ENCODE results near the gene ELL3.
A peak's percentile ranks its signal among the peaks of the same experiment; 100 is the strongest.
"Not testable (repeated sequence)": the region's sequence is repeated elsewhere in the genome, so short reads cannot be mapped to it uniquely, and the experiment has no call there.

The ELL3 gene, protein sequence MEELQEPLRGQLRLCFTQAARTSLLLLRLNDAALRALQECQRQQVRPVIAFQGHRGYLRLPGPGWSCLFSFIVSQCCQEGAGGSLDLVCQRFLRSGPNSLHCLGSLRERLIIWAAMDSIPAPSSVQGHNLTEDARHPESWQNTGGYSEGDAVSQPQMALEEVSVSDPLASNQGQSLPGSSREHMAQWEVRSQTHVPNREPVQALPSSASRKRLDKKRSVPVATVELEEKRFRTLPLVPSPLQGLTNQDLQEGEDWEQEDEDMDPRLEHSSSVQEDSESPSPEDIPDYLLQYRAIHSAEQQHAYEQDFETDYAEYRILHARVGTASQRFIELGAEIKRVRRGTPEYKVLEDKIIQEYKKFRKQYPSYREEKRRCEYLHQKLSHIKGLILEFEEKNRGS

DNA sequence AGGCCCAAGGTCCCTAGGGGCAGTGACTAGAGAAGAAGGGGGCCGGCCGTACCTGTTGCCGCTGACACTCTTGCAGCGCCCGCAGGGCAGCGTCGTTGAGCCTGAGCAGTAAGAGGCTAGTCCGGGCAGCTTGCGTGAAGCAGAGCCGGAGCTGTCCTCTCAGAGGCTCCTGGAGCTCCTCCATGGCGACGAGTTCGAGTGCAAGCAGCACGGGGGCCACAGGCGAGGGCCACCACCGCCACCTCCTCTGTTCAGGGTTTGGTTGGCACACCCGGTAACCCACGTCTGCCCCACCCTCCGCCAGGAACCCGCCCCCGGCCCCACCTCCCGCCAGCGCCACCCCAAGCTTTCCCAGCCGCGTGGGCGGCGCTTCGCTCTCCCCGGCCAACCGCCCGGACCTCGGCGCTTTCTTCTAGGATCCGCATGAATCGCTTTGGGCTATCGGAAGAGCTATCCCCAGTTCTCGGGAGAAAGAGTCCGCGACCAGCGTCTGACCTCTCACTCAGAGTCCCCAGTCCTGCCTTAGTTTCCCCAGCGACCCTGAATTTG, at the start of gene ELL3:
ELL3 (minus strand) TSS at position 249 of the 549 bp plus-strand sequence; CDS start at position 184, 65 bp downstream.
- DNase-seq = peak in 39 of 51 donors; percentile 22 to 73 (median 53)

DNA sequence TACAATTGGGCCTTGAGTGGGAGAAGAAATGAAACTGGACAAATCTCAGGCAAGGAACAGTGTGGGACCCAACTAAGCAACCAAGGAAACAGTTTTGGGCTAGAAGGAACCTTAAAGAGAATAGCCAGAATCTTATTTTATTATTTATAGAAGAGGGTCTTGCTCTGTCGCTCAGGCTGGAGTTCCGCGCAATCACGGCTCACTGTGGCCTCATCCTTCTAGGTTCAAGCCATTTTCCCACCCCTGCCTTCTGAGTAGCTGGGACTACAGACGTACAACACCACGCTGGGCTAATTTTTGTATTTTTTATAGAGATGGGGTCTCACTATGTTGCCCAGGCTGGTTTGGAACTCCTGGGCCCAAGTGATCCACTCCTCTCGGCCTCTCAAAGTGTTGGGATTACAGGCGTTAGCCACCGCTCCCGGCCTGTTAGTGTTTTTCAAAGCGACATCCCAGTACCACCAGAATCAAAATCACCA, 49.3 kb upstream of the ELL3 start:
- no peak for DNase-seq

DNA sequence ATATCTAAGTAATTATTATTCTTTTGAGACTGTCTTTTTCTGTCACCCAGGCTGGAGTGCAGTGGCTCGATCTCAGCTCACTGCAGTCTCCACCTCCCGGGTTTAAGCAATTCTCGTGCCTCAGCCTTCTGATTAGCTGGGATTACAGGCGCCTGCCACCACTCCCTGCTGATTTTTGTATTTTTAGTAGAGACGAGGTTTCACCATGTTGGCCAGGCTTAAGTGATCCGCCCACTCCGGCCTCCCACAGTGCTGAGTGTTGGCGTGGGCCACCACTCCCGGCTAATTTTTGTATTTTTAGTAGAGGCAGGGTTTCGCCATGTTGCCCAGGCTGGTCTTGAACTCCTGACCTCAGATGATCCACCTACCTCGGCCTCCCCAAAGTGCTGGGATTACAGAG, 48.5 kb upstream of the ELL3 start:
- DNase-seq = not testable (repeated sequence)

DNA sequence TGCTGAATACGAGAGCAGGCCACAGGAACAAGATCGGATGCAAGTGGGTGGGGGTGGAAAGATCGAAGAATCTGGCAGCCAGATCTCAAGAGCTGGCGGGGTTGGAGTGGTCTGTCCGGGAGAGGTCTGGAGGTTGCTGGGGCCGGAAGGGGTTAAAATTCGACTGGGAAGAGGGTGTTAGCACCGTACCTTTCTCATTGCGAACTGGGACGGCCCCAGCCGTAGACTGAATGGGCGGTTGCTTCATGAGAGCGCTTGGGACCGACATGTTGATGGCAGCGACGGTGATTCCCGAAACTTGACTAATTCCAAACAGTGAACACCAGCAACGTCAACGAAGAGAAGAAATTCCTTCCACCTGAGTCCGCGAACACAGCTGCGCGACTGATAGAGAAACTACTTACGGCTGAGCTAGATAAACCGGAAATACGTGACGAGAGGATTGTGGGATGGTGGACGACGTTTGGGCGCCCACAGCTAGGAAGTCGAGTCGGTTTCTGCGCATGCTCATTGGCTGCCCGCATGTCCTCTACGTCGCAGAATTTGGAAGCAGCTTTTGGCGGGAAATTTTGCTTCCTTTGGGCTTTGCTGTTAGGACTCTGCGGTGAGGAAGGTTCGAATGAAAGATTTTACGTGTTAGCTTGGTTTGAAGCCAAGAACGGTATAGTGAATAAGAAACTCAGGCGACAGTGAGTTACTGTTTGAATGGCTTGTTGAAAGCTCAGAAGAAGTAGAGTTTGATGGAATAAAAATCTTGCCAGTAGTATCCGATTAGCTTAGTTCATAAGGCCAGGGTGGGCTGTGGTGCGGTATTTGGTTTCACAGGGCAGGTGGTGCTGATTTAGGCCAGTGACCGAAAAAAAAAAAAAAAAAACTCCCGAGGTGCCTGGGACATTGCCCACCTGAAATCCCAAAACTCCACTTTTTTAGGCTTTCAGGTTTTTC, 47.8 kb upstream of the ELL3 start, which contains the start of gene MFAP1:
MFAP1 (minus strand) TSS at position 389 of the 945 bp plus-strand sequence; CDS start at position 268, 121 bp downstream.
- peak; percentile 34 to 96 (median 86) for DNase-seq

DNA sequence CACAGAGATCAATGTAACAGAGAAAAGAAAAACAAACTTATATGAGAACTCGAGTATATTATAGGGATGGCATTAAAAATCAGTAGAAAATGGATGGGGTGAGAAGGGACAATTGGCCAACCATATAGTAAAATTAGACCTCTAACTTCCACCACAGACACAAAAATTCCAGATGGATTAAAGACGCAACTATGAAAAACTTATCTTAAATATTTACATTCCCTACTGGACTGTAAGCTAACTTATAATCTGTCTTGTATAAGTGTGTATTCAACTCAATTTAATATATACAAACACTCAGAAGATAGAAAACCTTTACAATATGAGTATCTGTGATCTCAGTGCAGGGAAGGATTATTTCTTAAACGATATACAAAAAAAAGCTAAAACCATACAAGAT, 44.7 kb upstream of the ELL3 start:
- DNase-seq = no peak

DNA sequence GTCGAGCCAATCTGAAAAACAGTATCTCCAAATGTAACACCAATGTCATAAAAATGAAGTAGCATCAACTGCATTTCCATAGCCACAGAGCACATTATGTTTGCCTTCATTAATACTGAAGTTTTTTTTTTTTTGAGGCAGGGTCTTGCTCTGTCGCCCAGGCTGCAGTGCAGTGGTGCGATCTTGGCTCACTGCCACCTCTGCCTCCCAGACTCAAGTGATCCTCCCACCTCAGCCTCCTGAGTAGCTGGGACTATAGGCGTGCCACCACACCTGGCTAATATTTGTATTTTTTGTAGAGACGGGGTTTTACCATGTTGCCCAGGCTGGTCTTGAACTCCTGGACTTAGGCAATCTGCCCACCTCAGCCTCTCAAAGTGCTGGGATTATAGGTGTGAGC, 38.3 kb upstream of the ELL3 start:
- not testable (repeated sequence) for DNase-seq

DNA sequence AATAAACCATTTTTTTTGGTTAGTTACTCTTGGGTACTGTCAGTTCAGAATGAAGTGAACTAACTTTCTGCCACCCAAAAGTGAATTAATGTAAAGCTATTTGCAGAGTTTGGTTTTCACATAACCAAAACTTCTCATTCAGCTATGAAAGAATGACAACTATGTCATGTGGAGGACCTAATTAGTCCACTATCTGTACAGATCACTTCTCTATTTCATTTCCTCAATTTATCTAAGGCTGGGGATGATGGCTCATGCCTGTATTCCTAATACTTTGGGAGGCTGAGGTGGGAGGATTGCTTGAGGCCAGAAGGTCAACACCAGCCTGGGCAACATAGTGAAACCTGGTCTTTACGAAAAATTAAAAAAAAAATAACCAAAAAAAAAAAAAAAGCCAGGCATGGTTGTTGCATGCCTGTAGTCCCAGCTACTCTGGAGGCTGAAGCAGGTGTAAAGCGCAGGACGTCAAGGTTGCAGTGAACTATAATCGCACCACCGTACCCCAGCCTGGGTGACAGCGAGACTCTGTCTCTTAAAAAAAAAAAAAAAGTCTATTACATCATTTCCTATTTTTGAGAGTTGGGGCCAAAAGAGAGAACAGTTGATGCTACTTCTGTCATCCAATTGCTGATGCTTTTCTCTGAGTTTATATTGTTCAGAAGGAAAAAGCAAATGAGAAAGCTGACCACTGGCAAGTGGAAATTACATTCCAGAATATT, 32.4 kb upstream of the ELL3 start:
- no peak for DNase-seq

DNA sequence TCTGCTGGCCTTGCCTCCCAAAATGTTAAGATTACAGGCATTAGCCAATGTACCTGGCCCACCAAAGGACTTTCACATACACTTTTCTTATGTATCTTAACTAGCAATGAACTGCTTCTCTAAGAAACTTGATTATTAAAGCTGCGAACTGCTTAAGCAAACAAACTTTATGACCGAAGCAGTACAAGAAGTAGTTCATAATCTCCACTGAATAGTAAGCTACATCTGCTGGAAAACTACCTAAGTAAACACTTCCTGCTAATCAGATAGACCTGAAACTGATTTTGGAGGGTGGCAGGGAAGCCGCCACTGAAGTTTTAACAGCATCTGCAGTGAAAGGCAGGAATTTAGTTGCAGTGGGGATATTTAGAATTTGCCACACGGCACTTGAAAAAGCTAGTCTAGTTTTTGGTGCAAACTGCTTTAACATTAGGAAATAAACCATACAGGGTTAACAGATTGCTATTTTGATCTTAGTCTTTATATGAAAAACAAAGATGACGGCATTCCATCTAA, 31.7 kb upstream of the ELL3 start:
- no peak for DNase-seq

DNA sequence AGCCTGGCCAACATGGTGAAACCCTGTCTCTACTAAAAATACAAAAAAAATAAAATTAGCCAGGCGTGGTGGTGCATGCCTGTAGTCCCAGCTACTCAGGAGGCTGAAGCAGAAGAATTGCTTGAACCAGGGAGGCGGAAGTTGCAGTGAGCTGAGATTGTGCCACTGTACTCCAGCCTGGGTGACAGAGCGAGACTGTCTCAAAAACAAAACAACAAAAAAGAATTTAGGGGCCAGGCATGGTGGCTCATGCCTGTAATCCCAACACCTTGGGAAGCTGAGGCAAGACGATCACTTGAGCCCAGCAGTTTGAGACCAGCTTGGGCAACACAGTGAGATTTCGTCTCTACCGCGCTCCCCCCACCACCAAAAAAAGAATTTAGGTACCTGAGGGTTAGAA, 25.9 kb upstream of the ELL3 start:
- not testable (repeated sequence) for DNase-seq

DNA sequence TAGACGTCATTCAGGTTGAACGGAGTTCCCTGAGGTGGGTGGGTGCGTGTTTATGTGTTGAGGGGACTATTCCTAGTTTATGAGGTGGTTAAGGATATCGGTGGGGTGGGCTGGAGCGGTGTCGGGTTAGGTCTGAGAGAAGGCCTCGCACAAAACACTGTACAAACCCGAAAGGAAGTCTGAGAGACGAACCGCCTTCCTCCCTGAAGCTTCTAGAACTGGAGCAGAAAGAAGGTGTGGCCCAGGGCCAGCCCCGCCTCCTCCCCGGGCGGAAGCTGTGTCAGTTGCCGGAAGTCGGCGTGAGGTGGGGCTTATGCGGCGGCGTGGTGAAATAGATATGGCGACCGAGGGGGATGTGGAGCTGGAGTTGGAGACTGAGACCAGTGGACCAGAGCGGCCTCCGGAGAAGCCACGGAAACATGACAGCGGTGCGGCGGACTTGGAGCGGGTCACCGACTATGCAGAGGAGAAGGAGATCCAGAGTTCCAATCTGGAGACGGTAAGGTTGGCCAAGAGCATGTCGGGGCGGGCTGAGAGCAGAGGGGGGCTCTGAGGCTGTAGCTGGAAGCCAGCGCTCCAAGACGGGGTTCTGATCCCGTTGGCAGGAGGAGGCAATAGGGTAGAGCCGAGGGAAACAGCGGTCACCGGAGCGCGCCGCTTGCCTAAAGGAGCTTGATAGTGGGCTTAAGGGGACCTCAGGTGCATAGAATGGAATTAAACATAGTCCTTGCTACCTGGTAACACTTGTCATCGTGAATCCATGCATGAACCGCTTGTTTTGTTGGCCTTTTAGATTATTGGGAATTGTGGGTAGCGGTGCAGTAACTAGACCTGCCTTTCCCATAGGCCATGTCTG, 23.7 kb upstream of the ELL3 start, which contains the start of gene HYPK:
HYPK (plus strand) TSS at position 314 of the 856 bp plus-strand sequence; CDS start at position 338, 24 bp downstream.
- peak; percentile 42 to 96 (median 88) for DNase-seq

DNA sequence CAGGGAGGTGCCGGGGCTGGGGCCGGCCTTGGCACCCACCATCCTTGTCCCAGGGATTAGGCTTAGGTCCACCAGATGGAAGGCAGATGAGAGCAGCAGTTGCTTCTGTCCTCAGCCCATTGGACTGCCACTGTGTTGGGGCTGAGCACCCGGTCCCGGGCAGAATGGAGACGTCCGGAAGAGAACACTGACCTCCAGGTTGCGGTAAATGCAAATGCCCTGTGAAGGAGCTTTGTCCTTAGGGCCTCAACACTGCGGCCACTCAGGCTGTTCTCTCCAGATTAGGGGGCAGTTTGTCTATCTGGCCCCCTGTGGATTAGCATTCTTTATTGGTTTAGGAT, 23.1 kb upstream of the ELL3 start, which contains the start of gene SERINC4:
SERINC4 (minus strand) TSS at position 276 of the 341 bp plus-strand sequence; CDS start at position 42, 234 bp downstream.
- DNase-seq = peak in 3 of 51 donors; percentile 13 to 51 (median 24)

DNA sequence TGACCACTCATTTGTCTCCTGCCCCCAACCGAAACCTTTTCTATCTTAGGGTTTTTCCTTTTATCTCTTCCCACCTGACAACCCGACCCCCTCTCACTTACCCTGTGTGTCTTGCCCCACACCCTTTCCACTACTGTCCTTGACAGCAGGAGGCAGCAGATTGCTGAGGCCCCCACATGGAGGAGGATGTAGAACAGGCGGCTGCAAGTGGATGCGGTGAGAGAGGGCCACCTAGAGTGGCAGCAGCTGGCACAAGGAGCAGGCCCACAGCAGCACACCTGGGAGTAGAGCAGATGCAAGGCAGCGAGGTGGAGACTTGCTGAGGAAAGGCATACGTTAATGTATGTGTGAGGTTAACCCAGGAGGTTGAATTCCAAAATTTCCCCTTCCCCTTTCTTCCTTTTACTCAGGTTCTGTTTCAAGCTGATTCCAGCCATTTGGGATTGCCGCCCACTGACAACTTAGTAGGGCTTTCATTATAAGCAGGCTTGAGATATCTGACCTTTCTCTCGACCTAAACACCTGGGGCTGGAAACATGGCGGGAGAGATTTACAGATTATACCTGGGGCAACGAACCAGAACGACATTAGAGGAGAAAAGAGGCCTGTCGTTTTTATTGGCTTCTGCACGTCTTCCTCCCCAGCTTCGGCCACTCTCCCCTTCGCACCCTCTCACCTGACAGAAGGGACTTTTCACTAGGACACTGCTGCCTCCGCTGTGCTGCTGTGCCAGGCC, 22.6 kb upstream of the ELL3 start:
- DNase-seq = peak in 1 of 51 donors; percentile 11

DNA sequence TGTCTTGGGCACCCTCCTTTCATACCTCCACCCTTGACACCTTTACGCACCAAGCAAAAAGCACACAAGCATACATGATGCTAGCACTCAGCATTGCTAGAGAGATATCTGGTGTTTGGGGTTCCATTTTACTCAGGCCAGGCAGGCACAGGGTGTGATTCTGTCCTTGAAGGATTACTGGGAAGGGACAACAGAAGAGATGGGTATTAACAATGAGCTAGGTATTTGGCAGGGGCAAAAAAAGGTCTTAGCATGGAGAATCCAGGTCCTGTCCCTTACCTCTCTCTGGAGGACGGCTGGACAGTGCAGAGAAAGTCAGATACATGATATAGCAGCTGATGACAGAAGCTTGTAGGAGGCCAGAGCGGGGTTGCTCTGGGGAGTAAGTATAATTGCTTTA, 19.8 kb upstream of the ELL3 start:
- no peak for DNase-seq

DNA sequence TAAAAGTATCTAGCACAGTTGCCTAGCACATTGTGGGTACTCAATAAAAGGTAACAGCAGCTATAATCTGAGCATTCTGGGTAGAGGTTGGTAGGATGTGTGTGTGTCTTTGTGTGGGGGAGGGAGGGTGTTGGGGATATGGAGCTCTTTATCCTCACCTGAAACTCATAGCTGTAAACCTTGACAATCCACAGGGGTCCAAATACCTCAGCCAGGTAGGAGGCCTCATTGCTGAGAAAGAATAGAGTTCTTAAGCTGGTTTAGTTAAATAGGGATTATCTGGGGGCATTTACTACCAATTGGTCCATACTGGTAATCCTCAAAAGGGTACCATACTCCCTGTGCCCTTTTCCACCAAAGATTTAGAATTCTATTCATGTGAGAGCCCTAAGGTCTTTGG, 19.2 kb upstream of the ELL3 start:
- no peak for DNase-seq

DNA sequence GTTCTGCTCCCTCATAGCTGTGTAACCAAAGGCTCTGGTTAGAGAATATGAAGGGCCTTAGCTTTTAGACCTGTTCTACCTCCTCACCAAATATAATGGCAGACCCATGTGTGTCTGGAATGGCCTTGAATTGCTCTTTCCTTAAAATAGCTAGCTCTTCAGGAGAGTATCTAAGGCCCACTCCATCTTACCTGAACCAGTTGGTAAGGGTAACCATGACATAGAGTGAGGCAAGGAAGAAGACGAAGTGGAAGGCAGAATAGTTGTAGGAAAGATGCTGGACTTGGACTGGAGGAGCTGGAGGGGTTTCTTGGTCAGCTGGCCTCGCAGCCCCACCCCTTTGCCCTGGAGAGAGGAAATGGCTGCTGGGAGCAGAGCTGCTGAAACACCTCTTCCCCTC, 18.4 kb upstream of the ELL3 start:
- no peak for DNase-seq

DNA sequence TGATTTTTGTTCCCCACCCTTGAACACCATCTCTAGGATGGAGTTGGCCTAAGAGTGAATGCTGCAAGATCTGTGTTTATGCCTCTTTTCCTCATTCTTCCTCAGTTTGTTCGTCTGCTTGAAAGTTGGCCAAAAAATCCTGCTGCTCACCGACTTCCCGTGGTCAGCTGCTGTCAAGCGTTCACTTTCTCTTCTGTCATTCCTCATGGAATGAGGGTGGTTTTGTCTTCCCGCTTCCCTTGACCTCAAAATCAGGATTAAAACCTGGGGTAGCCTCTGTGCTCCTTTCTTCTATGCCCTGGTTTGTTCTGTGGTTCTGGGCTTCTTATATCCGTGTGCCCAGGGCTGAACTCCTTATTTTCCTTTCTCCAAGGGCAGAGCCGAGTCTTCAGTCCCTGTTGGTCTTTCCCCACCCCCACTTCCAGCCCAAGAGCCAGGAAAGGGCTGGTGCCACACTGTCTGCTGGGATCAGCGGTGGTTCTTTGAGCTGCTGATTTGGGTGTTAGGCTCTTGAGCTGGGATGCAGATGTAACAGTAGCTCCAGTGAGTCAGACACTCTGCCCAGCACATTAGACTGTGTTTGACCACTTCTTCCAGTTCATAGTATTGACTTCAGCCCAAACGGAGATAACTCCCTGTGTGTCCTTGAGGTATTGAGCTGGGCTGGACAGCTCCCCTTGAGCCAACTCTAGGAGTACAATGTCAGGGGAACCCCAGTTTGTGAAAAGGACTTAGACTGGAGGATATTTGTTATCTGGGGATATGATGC, 17.7 kb upstream of the ELL3 start:
- DNase-seq = no peak

DNA sequence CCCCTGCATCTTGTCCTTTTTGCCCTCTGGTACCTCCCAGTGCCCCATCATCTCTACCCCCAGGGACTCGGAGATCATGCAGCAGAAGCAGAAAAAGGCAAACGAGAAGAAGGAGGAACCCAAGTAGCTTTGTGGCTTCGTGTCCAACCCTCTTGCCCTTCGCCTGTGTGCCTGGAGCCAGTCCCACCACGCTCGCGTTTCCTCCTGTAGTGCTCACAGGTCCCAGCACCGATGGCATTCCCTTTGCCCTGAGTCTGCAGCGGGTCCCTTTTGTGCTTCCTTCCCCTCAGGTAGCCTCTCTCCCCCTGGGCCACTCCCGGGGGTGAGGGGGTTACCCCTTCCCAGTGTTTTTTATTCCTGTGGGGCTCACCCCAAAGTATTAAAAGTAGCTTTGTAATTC, 16.9 kb upstream of the ELL3 start:
- peak in 1 of 51 donors; percentile 7 for DNase-seq

All from hypothalamus (tissue), 51 donors.